HG03460 (cell line): ENCODE results near the gene KSR2.
"Not testable (repeated sequence)": the region's sequence is repeated elsewhere in the genome, so short reads cannot be mapped to it uniquely, and the experiment has no call there.

Source experiments
- ATAC-seq: cut with Tn5 transposase; IDR thresholded peaks from one replicate; pipeline ENCODE4 v1.9.1; 2021; ENCODE audit not compliant: unreplicated experiment

The KSR2 gene

DNA sequence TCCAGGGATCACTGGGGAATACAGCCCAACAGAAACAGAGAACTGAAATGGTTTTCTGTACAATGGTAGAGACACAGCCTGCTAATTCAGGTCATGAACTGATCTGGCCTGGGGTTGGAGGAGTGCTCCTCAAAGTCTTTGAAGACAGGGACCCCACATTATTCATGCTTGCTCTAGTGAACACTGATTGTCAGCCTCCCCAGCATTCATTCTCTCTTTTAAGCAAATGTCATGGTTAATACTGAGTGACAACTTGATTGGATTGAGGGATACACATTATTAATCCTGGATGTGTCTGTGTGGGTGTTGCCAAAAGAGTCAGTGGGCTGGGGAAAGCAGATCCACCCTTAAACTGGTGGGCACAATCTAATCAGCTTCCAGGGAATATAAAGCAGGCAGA, 319.0 kb downstream of the KSR2 start:
- ATAC-seq: no peak

DNA sequence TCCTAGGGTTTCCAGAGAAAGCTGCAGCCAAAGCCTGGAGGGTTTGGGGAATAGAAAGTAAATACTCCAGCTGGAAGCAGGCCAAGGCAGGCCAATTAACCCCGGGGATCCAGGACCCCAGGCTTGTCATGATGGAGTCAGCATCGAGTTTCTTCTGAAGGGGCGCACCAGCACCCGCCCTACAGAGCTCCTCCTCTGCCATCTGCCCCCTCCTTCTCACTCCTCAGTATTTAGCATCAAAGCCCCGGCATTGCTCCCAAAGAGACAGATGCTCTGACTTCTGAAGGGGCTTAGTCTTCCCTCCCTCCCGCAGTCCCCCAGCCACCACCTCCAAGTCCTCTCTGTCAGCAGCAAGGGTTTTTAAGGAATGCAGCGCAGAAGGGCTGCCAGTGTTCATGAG, 322.3 kb downstream of the KSR2 start:
- no peak for ATAC-seq

DNA sequence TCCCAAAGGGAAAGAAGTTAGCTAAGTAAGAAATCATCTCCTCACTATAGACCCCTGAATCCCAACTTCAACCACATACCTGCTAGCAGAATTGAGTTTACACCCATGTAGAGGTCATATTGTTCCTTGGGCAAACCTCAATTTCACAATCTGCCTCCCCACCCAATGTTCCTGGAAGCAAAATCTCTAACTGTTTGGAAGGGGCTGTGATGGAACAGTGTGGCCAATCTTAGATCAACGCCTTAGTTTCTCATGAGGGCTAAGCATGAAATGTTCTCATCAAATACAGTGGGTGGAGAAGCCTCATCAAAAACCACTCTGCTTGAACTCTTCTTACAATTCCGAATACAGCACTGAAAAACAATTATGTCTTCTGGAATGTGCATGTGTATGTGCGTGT, 323.3 kb downstream of the KSR2 start:
- ATAC-seq: no peak

DNA sequence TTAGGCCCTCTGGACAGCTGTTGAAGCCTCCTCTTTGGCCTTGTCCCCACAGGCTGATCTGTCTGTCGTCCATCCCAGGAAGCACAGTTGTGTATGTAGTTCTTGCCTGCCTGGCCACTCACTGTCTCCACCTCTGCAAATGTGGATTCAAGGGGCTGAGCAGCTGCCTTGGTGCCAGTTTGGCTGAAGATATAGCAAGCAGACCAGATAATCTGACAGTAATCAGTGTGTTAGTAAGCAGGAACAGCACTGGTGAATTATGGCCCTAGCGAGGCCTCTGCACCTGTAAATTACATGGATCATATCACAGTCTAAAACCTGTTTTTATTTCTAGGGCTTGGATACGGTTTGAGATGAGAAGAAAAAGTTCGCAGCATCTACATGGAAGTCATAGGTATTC, 324.8 kb downstream of the KSR2 start:
- no peak for ATAC-seq

DNA sequence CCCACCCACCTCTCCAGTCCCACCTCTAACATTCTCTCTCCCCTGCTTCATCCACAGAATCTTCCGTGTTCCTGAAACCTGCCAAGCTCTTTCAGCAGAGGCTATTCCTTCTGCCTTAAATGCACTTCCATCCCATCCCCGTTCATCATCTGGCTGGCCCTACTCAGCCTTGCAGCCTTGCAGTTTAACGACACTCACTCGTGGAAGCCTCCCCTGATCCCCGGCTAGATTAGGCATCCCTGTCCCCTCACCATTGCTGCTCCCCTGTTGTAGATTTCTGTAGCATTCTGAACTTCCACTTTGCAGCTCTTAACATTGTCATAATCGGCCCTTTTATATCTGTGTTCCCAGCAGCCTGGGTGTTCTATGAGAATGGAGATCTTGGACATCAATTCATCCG, 326.9 kb downstream of the KSR2 start:
- no peak for ATAC-seq

DNA sequence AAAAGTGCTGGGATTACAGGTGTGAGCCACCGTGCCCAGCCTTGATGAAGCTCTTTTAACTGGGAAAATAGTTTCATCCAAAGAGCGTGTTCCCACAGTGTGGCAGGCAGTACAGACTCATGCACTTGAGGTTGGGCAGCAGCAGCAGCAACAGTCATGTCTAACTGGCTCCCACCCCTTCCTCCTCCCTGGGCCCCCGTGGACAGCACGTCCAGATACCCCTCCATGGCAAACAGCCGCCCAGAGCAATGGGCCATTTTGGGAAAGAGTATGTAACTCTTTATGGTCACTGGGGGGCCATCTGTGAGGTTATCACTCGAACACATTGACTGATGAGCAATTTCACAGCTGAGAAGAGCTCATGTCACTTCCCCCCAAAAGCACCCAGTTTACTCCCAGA, 328.3 kb downstream of the KSR2 start:
- no peak for ATAC-seq

DNA sequence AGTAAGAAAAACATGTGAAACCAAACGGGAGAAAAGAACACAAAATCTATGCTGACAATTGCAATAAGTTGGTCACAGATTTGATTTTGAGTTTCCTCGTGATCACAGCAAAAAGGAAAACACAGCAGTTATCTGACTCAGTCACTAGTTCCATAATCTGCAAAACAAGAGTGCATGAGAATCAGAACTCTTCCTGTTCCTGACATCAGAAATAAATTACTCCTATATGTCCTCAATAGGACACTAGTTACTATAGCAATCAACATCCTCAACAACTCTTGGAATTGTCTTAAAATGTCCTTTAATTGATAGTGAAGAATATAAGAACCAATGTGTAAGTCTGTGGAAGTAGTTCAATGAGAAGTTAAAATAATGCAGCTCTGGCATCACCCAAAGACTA, 339.3 kb downstream of the KSR2 start:
- ATAC-seq: no peak

DNA sequence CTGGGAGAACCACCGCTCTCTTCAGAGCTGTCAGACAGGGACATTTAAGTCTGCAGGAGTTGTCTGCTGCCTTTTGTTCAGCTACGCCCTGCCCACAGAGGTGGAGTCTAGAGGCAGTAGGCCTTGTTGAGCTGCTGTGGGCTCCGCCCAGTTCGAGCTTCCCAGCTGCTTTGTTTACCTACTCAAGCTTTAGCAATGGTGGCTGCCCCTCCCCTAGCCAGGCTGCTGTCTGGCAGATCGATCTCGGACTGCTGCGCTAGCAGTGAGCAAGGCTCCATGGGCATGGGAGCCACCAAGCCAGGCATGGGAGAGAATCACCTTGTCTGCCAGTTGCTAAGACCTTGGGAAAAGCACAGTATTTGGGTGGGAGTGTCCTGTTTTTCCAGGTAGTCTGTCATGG, 340.1 kb downstream of the KSR2 start:
- ATAC-seq: not testable (repeated sequence)

DNA sequence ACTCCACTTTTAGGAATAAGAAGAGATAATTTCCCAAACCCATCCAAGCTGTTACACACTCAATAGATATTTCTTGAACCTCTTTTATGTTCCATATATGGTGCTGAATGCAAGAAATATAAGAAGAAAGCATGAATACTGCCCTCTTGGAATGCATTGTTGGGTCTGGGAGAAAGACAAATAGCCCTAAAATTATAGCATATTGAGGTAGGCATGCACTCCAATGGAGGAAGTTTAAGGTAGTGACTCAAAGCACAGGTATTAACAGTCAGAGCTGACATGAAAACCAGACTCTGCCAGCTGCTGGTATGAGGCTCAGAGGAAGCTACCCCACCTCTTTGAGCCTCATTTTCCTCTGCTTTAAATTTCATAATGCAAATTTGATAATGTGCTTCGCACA, 346.0 kb downstream of the KSR2 start:
- no peak for ATAC-seq

DNA sequence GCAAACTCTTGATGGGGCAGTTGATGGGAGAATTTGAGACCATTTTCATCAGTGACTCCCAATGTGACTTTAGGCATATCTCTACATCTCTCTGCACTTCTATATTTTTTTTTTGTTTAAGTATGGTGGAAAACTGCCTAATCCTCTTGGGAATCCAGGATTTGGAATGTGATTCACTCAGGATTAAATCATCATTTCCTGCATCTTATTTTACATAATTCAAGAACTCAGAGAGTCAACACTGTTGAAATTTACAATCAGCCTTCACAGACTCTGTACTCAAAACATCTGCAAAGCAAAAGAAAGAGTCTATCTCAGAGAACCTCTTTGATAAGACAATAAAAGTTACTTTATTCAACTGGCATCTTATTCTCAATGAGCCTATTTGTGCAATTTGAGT, 346.7 kb downstream of the KSR2 start:
- ATAC-seq: no peak

DNA sequence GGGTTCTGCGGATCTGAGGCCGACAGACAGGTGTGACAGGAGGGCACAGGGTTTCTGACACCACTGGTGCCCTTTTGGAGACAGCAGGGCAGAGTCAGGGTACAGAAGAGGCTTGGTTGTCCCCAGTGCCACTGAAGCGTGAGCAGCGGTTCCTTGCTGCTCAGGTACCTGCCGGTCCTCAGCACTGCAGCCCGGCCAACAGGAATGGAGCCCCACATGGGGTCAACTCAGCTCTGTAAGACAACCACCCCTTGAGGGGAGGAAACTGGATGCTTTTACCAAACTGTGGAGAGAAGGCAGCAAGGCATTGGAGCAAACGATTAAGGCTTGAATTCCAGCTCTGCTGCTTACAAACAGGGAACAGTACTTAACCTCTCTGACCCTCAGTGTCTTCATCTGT, 361.0 kb downstream of the KSR2 start:
- ATAC-seq: no peak

DNA sequence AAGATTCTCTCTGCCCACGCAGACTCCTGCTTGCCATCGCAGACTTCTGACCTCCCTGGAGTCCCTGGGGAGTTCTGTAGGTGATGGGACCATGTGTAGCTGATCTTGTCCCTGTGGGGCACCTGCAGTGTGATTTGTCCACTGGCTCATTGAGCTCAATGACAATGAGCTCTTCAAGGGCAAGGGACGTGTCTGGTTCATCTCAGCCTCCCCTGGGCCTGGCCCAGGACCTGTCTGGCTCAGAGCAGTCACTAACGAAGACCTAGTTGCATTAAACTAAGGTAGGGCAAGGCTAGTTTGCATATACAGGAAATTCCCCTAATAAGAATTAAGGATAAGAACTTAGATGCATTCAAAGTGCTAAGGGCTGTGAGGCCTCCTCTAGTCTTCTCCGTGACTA, 361.8 kb downstream of the KSR2 start:
- no peak for ATAC-seq

DNA sequence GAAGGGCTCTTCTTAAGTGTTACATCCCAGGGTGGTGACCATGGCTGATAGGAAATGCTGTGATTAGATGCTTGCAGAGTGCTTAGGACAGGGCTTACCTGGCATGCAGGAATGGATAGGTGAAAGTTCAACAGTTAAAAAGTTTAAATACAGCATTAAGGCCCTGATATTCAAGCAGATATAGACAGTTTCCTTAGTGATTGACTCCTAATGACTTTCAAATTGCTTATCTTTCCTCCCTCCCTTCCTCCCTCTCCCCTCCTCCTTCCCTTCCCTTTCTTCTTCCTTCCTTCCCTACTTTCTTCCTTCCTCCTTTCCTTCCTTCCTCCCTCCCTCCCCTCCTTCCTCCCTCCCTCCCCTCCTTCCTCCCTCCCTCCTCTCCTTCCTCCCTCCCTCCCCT, 362.8 kb downstream of the KSR2 start:
- ATAC-seq: no peak

DNA sequence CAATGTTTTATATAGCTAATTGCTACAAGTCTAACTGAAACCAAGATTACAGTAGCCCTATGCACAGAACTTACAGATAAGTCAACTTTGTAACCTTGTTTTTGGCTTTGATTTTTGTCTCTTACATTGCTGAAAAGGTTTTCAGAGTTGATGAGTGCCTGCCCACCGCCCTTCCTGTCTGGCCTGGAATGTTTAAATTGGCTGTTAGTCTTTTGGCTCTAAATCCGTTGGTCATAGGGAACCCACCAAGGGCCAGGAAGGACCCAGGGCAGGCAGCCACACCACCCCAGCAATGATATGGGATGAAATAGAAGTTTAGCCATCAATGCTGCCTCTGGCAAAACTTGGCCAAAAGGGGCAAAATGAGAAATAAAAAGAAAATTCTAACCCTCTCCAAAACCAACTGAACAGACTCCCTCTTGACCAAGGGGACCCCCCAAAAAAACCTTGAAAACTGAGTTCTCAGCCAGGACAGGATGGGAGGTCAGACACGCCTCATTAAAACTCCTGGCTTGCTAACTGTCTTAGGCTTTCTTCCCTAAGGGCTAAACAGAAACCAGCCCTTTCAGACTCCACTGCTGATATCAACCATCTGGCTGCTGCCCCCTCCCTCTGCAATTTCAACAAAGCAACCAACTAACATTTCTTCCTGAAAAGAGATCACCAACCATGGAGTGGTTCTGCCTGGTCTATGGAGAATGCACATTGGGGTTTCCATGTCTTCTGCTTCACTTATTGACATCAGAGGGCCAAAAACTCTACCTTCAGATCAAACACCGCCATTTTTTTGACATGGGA, 365.3 kb downstream of the KSR2 start:
- no peak for ATAC-seq

DNA sequence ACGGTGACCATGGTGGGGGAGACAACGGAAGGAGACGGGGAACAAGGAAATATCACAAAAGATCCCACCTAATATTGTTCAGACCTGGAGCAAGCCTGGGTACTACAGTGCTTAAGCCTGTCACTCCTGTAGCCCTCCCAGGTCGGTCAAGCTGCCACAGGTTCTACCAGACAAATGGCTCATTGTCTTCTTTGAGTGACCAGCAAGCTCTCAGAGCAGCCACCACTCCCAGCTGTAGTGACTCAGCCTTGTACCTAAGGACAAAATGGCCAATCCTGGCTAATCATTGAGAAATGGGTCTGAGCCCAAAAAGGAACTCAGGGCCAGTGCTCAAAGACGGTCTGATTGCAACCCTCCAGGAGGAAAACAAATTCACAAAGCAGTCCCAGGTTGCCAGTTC, 368.9 kb downstream of the KSR2 start:
- ATAC-seq: no peak

DNA sequence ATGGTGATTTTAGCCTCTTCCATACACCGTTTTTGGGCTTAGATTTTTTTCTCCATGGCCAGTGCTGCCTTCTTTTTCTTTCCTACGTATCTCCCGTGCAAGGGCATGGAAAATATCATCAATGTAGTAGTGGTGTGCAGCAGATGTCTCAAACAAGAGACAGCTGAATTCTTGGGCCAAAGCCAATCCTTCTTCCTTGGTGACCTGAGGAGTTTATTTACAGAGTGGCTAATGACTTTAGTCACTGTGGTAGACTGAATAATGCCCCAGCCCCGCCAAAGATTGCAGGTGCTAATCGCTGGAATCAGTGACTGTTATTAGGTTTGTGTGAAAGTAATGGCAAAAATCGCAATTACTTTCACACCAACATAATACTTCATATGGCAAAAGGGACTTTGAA, 371.8 kb downstream of the KSR2 start:
- no peak for ATAC-seq

DNA sequence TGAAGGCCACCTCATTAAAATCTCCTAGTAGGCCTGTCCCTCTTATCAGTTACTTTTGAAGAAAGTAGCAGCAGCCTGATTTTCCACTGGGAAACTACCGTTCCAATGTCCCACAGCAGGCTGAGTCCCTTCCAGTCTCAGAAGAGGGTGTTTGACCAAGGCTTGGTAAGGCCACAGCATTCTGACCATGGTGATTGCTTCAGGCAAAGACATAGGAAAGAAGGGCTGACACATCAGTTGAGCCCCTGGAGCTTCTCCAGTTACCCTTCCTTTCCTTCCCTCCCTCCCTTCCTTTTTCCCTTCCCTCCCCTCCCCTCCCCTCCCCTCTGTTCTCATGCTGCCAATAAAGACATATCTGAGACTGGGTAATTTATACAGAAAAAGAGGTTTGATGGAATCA, 373.0 kb downstream of the KSR2 start:
- no peak for ATAC-seq

DNA sequence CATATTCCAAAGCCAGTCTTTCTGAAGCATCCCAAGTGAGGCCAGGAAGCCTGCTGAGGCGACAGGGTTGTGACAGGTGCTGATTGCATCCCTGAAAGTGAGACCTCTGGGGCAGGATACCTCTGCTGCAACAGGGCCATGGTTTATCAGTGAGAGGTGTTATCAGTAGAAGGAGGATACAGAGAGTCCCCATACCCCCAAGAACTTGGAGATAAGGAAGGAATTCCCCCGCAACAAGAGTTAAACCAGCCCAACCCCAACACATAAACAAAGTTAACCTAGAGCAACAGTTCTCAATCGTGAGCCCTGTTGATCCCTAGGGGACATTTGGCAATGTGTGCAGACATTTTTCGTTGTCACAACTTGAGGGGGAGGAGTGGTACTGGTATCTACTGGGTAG, 374.3 kb downstream of the KSR2 start:
- no peak for ATAC-seq

DNA sequence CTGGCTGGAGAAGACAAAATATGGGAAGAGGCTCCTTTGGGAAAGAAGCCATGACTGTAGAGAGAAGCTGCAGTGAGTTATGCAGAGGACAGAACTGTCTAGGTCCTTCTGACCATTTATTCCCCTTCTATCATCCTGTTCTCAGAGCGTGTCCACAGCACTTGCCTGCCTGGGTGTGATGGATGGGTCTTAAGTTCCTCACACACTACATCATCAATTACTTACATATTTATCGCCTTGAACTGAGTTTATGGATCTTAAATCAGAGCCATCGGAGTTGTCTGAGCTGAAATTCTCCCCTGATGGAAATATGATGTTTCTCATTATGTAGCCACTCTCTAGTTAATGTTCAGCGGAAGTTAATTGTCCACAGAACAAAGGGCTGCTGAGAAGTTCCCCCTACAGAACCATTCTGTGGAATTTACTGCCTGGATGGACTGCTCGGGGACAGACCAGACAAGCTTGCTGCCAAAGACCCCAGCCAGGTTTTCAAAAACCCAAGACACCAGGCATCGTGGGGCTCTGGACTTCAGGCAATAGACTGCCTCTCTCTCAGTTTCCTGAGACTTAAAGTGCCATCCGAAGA, 374.9 kb downstream of the KSR2 start:
- ATAC-seq: no peak

DNA sequence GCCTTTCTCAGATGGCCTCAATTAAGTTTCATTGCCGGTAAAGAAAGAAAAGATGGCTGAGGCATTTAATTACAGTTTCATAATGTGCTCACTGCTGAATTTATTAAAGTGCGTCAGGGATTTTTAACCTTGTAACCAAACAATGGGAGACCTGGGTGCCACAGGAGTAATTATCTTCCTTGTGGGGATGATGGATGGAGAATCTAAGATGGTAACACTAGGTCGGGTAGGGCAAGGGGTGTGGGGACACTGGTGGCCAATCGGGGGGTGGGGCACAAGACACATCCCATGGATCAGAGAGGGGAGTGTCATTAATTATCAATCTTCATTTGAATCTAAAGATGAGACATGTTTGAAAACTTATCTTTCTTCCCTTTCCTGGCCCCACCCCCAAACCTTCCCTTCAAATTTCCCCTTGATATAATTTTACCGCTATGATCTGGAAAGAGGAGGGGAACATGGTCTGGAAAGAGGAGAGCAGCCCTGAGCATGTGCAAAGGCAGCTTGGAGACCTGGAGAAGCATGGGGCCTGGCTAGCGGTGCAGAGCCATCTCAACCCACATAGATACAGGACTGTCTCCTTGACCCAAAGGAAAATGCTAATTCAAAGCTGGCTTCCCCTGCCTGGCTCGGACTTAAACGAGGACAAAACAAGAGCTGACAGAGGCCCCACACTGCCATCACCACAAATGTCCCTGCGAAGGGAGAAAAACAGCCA, 376.0 kb downstream of the KSR2 start:
- ATAC-seq: no peak

DNA sequence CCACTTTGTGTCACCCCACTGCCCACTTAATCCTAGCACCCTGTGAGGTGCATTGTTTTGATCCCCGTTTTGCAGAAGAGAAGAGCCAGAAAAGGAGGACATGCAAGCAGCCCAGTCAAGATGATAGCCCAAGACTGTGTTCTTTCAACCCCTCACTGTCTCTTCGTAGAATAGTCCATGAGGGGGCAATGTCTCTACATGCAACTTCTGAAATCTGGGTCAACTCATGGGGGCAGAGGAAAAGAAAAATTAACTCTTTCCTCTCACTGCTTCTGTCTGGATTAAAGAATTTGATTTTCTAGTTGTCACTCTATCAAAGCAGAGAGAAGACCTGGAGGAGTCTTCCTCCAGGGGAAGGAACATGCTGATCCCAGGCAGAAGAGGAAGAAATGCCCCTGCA, 377.8 kb downstream of the KSR2 start:
- ATAC-seq: no peak

DNA sequence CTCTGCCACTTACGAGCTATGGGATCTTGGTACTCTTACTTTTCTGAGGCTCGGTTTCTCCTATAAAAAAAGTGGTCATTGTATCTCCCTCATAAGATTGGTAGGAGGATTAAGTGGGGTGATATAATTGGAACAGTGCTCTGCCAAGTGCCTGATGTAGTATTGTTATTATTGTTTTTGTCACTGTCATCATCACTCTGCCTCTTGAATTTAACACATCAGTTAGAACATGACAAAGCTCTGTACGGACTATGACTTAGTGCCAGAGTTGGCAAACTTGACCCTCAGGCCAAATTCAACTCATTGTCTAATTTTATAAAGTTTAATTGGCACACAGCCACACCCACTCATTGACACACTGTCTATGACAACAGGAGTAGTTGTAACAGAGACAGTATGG, 378.4 kb downstream of the KSR2 start:
- ATAC-seq: no peak
